Ectodermal cell (in vitro differentiated cells): ENCODE measurements around the gene CLN6.
"Not testable (repeated sequence)": the region's sequence is repeated elsewhere in the genome, so short reads cannot be mapped to it uniquely, and the experiment has no call there.

ENCODE experiments used
- H3K27ac ChIP-seq: 2 replicates; pipeline ENCODE4 v1.7.0; 2013; ENCODE audit warnings: mild to moderate bottlenecking, low read depth, low read length; ENCODE audit not compliant: insufficient read depth, poor library complexity, severe bottlenecking
- H3K27me3 ChIP-seq: 2 replicates; pipeline ENCODE4 v1.7.0; 2013; ENCODE audit warnings: mild to moderate bottlenecking, low read length; ENCODE audit not compliant: insufficient read depth, control insufficient read depth, poor library complexity, severe bottlenecking
- H3K36me3 ChIP-seq: one replicate; pipeline ENCODE4 v1.7.0; 2013; ENCODE audit warnings: low read length; ENCODE audit not compliant: control insufficient read depth, insufficient read depth
- H3K4me1 ChIP-seq: one replicate; pipeline ENCODE4 v1.7.0; 2013; ENCODE audit warnings: low read length; ENCODE audit not compliant: control insufficient read depth, insufficient read depth
- H3K4me3 ChIP-seq: 2 replicates; pipeline ENCODE4 v1.7.0; 2013; ENCODE audit warnings: low read depth, low read length, control low read depth; ENCODE audit not compliant: insufficient read depth
- H3K9me3 ChIP-seq: 2 replicates; pipeline ENCODE4 v1.7.0; 2013; ENCODE audit warnings: mild to moderate bottlenecking, low read length, moderate library complexity; ENCODE audit not compliant: control insufficient read depth
- WGBS, 2 experiments: methylation state at CpG; one replicate each; pipeline ENCODE4 v1.1.7; 2013; ENCODE audit warnings: missing lambda C conversion rate in 2 of 2; 5-methylcytosine and 5-hydroxymethylcytosine counted together

Gene CLN6

GRCh38 chr15:68232449-68232848 lies 2.9 kb upstream of the CLN6 start:
- Histone ChIP-seq H3K9me3 (no peaks in the 10 kb centered on the region), H3K27ac (no peak overlapping the region), H3K27me3 (no peaks in the 10 kb centered on the region), H3K4me3 (no peak overlapping the region), H3K4me1 (peaks cover 18% of the 10 kb centered on the region), H3K36me3 (no peaks in the 10 kb centered on the region)
- WGBS, 2 experiments, result 90 to 91% methylated on average over 6 of the region's 6 CpGs

GRCh38 chr15:68231102-68231818 lies 1.7 kb upstream of the CLN6 start:
- Histone ChIP-seq H3K27ac (peak overlapping the region; percentile 20), H3K4me1 (peaks cover 19% of the 10 kb centered on the region), H3K4me3 (no peak overlapping the region), H3K9me3 (no peaks in the 10 kb centered on the region), H3K36me3 (no peaks in the 10 kb centered on the region), H3K27me3 (no peaks in the 10 kb centered on the region)
- 69 to 82% methylated on average over 8 to 9 of the region's 9 CpGs for WGBS, 2 experiments

GRCh38 chr15:68230157-68231100 lies 901 bp upstream of the CLN6 start:
- H3K9me3 ChIP-seq, result no peaks in the 10 kb centered on the region
- H3K27me3 ChIP-seq, result no peaks in the 10 kb centered on the region
- H3K27ac ChIP-seq, result peak overlapping the region; percentile 5
- WGBS, 2 experiments, result 73 to 74% methylated on average over 20 of the region's 20 CpGs
- H3K4me1 ChIP-seq, result peaks cover 19% of the 10 kb centered on the region
- H3K36me3 ChIP-seq, result no peaks in the 10 kb centered on the region
- H3K4me3 ChIP-seq, result peak overlapping the region; percentile 77

GRCh38 chr15:68228971-68229385 lies 550 bp downstream of the CLN6 start:
- 0% methylated on average over 39 of the region's 39 CpGs for WGBS, 2 experiments

GRCh38 chr15:68228143-68228970 lies 1.2 kb downstream of the CLN6 start:
- Histone ChIP-seq H3K9me3 (no peaks in the 10 kb centered on the region), H3K27ac (no peak overlapping the region), H3K4me3 (peak overlapping the region; percentile 77), H3K27me3 (no peaks in the 10 kb centered on the region), H3K4me1 (peaks cover 16% of the 10 kb centered on the region), H3K36me3 (peaks cover 5% of the 10 kb centered on the region)
- 40 to 43% methylated on average over 25 of the region's 25 CpGs for whole genome bisulfite sequencing, 2 experiments

More at GRCh38 chr15:68228971-68229385, 550 bp downstream of the CLN6 start:
- H3K27me3 ChIP-seq, result no peaks in the 10 kb centered on the region
- H3K36me3 ChIP-seq, result no peaks in the 10 kb centered on the region
- H3K27ac ChIP-seq, result peak overlapping the region; percentile 95
- no peaks in the 10 kb centered on the region for H3K9me3 ChIP-seq
- H3K4me1 ChIP-seq, result peaks cover 16% of the 10 kb centered on the region
- H3K4me3 ChIP-seq, result peak overlapping the region; percentile 77

- H3K27ac ChIP-seq, result no peak overlapping the region
- peak overlapping the region; percentile 77 for H3K4me3 ChIP-seq
- no peaks in the 10 kb centered on the region for H3K27me3 ChIP-seq
- peaks cover 7% of the 10 kb centered on the region for H3K36me3 ChIP-seq
- H3K9me3 ChIP-seq, result no peaks in the 10 kb centered on the region
- peaks cover 16% of the 10 kb centered on the region for H3K4me1 ChIP-seq
- WGBS, 2 experiments, result 88 to 89% methylated on average over 9 of the region's 9 CpGs
Observed at GRCh38 chr15:68227643-68228142, 1.8 kb downstream of the CLN6 start.

- not testable (repeated sequence) for H3K4me1 ChIP-seq, H3K36me3 ChIP-seq, H3K4me3 ChIP-seq, H3K27me3 ChIP-seq, H3K9me3 ChIP-seq, H3K27ac ChIP-seq
- 90% methylated on average over 4 of the region's 4 CpGs for WGBS, 2 experiments
Observed at GRCh38 chr15:68225442-68225841, 4.1 kb downstream of the CLN6 start.

- H3K36me3 ChIP-seq, result peaks cover 7% of the 10 kb centered on the region
- WGBS, 2 experiments, result 90 to 96% methylated on average over 3 of the region's 3 CpGs
- no peaks in the 10 kb centered on the region for H3K9me3 ChIP-seq
- H3K27ac ChIP-seq, result no peak overlapping the region
- no peaks in the 10 kb centered on the region for H3K27me3 ChIP-seq
- H3K4me1 ChIP-seq, result peaks cover 6% of the 10 kb centered on the region
- no peak overlapping the region for H3K4me3 ChIP-seq
Observed at GRCh38 chr15:68224546-68225250, 4.8 kb downstream of the CLN6 start.

GRCh38 chr15:68224108-68224507 lies 5.4 kb downstream of the CLN6 start:
- Histone ChIP-seq H3K9me3 (no peaks in the 10 kb centered on the region), H3K4me1 (peaks cover 6% of the 10 kb centered on the region), H3K4me3 (no peak overlapping the region), H3K27ac (no peak overlapping the region), H3K27me3 (no peaks in the 10 kb centered on the region), H3K36me3 (peaks cover 7% of the 10 kb centered on the region)
- 78 to 82% methylated on average over 3 of the region's 3 CpGs for WGBS, 2 experiments
